Measurements from ENCODE around the gene FAM13C.

FAM13C gene

GRCh38 chr10:59337201-59337652, 25.1 kb downstream of the FAM13C start:
- Histone ChIP-seq H3K4me1 (ENCODE audit: control insufficient read depth, insufficient read depth, low read length) (peaks cover 2% of the 10 kb centered on the region; the same call in 1 of the 2 replicates), H3K36me3 (ENCODE audit: control insufficient read depth in 2 of 2, insufficient read depth in 1 of 2, low read length in 2 of 2) (no peaks in the 10 kb centered on the region), H3K9me3 (ENCODE audit: control insufficient read depth, insufficient read depth, low read depth, low read length) (no peaks in the 10 kb centered on the region), H3K4me3 (ENCODE audit: low read depth, low read length) (no peak overlapping the region), H3K27ac (ENCODE audit: extremely low read depth, low read depth, low read length) (no peak overlapping the region; the same call in 1 of the 2 replicates)
- ChIA-PET POLR2A (no interaction called here), CTCF (interaction anchor here (0.6 kb wide), 1 partner anchor 945 kb away, joined by 5 read pairs; no protein-coding TSS in a partner anchor)
- TF ChIP-seq ZFP41 (tag by site-specific recombination; IDR thresholded peaks at IDR 0.05; ENCODE audit: borderline replicate concordance) (no peak), ZBTB1 (tag by site-specific recombination; IDR thresholded peaks at IDR 0.05) (no peak), ZNF776 (tag by site-specific recombination; IDR thresholded peaks at IDR 0.05; ENCODE audit: borderline replicate concordance) (no peak), PRDM10 (tag by site-specific recombination; IDR thresholded peaks at IDR 0.05) (peak; percentile 66; the same call in 1 of the 2 replicates), ZNF121 (tag by site-specific recombination; IDR thresholded peaks at IDR 0.05) (no peak), ZNF211 (tag by site-specific recombination; IDR thresholded peaks at IDR 0.05; ENCODE audit: low read depth) (no peak), ZEB2 (tag by site-specific recombination; IDR thresholded peaks at IDR 0.05) (no peak), PRDM1 (tag by site-specific recombination; IDR thresholded peaks at IDR 0.05) (0 out of 2 replicates have a peak, but pooled peaks have one; percentile 12), ZNF571 (tag by site-specific recombination; IDR thresholded peaks at IDR 0.05) (no peak), ZFP69B (tag by site-specific recombination; IDR thresholded peaks at IDR 0.05) (no peak), ZNF324 (tag by site-specific recombination; IDR thresholded peaks at IDR 0.05) (no peak), ZNF664 (tag by site-specific recombination; IDR thresholded peaks at IDR 0.05) (0 out of 2 replicates have a peak, but pooled peaks have one; percentile 20), TRIM28 (IDR thresholded peaks at IDR 0.05; ENCODE audit: borderline replicate concordance, low read length) (peak; percentile 53; the same call in 1 of the 2 replicates), ZNF48 (tag by site-specific recombination; IDR thresholded peaks at IDR 0.05) (no peak), WT1 (tag by site-specific recombination; IDR thresholded peaks at IDR 0.05) (no peak), ZNF157 (tag by site-specific recombination; IDR thresholded peaks at IDR 0.05) (no peak), ZNF148 (tag by site-specific recombination; IDR thresholded peaks at IDR 0.05; ENCODE audit: borderline replicate concordance) (no peak), MEIS1 (CRISPR knock-in tag; IDR thresholded peaks at IDR 0.05; ENCODE audit: borderline replicate concordance) (no peak), HOXA7 (CRISPR knock-in tag; IDR thresholded peaks at IDR 0.05; ENCODE audit: borderline replicate concordance) (no peak), ZFHX2 (tag by site-specific recombination; conservative IDR thresholded peaks at IDR 0.05) (no peak), MYNN (tag by site-specific recombination; IDR thresholded peaks at IDR 0.05; ENCODE audit: borderline replicate concordance) (no peak), FEZF1 (tag by site-specific recombination; IDR thresholded peaks at IDR 0.05) (peak; percentile 43; the same call in 1 of the 2 replicates), ZNF660 (tag by site-specific recombination; IDR thresholded peaks at IDR 0.05) (peak; percentile 69; the same call in 1 of the 2 replicates)

Measured in HEK293 (cell line).